Right hindlimb (tissue), 1 donor: ENCODE results near the gene MYNN.

Experiments
- DNase-seq: peaks from one replicate; pipeline ENCODE4 v3.0.0-alpha.2; 2018

The MYNN gene

GRCh38 chr3:169836078-169836941, 63.1 kb downstream of the MYNN start:
- DNase-seq: no peak

- no peak for DNase-seq
Measured at GRCh38 chr3:169836942-169837275, 63.7 kb downstream of the MYNN start.

- no peak for DNase-seq
Measured at GRCh38 chr3:169838511-169839030, 65.4 kb downstream of the MYNN start.
